Renal pelvis (tissue), 4 donors: ENCODE results near the gene CDH22. TPM values are rescaled to one million over a fixed set of nuclear protein-coding genes. Genes with fewer than 3 reads are reported as not detected.

ENCODE experiments used
- DNase-seq: peaks from one replicate; pipeline ENCODE4 v3.0.0-alpha.2; 2013
- polyA plus RNA-seq, 3 donors: library from polyadenylated mRNA; unstranded; fragments of 120-200 nt; gene quantifications; one replicate each; pipeline ENCODE4 v1.2.1, GENCODE V29; 2013; ENCODE audit not compliant: insufficient read length in 3 of 3

CDH22 gene
- polyA plus RNA-seq, 3 donors, result 0.04 TPM; not detected in 2

GRCh38 chr20:46303176-46303956, 4.9 kb downstream of the CDH22 start:
- DNase-seq, result no peak

- no peak for DNase-seq
These were observed 6.2 kb downstream of the CDH22 start for GRCh38 chr20:46302106-46302505.

- DNase-seq, result no peak
These were observed 8.0 kb downstream of the CDH22 start for GRCh38 chr20:46300281-46300680.

GRCh38 chr20:46299078-46299477, 9.2 kb downstream of the CDH22 start:
- DNase-seq, result no peak

GRCh38 chr20:46298374-46298773, 9.9 kb downstream of the CDH22 start:
- DNase-seq, result no peak

GRCh38 chr20:46296526-46297250, 11.6 kb downstream of the CDH22 start:
- DNase-seq, result no peak

GRCh38 chr20:46293084-46293483, 15.2 kb downstream of the CDH22 start:
- DNase-seq, result peak; percentile 77

- no peak for DNase-seq
These were observed 16.9 kb downstream of the CDH22 start for GRCh38 chr20:46291401-46291800.

GRCh38 chr20:46289432-46289831, 18.9 kb downstream of the CDH22 start:
- no peak for DNase-seq

- no peak for DNase-seq
These were observed 21.3 kb downstream of the CDH22 start for GRCh38 chr20:46286977-46287376.

- DNase-seq, result no peak
These were observed 21.9 kb downstream of the CDH22 start for GRCh38 chr20:46286382-46286781.

- DNase-seq, result no peak
These were observed 22.6 kb downstream of the CDH22 start for GRCh38 chr20:46285740-46286139.

- DNase-seq, result no peak
These were observed 23.2 kb downstream of the CDH22 start for GRCh38 chr20:46285072-46285471.

- DNase-seq, result no peak
These were observed 24.3 kb downstream of the CDH22 start for GRCh38 chr20:46284040-46284427.

- no peak for DNase-seq
These were observed 24.8 kb downstream of the CDH22 start for GRCh38 chr20:46283426-46284039.

- DNase-seq, result no peak
These were observed 25.6 kb downstream of the CDH22 start for GRCh38 chr20:46282669-46283068.

- no peak for DNase-seq
These were observed 29.2 kb downstream of the CDH22 start for GRCh38 chr20:46279103-46279502.

- DNase-seq, result no peak
These were observed 30.7 kb downstream of the CDH22 start for GRCh38 chr20:46277602-46278001.

GRCh38 chr20:46276531-46276930, 31.8 kb downstream of the CDH22 start:
- no peak for DNase-seq

- DNase-seq, result no peak
These were observed 33.2 kb downstream of the CDH22 start for GRCh38 chr20:46275091-46275490.

- no peak for DNase-seq
These were observed 34.6 kb downstream of the CDH22 start for GRCh38 chr20:46273717-46274116.

- DNase-seq, result no peak
These were observed 35.8 kb downstream of the CDH22 start for GRCh38 chr20:46272389-46273047.
